GM12878 (cell line): ENCODE measurements around the gene ATN1. TPM values are rescaled to one million over a fixed set of nuclear protein-coding genes. Genes with fewer than 3 reads are reported as not detected.

Experiments
- CBFB ChIP-seq: IDR thresholded peaks from 2 replicates; pipeline ENCODE4 v1.6.1; 2016; ENCODE audit warnings: antibody characterized with exemption, low read depth
- CTCF ChIP-seq, 3 experiments: IDR thresholded peaks in 2 of 3; conservative IDR thresholded peaks in 1 of 3; 2 replicates each; pipeline ENCODE4 v1.5.1; 2011; ENCODE audit warnings: low read depth in 3 of 3, low read length in 3 of 3, mild to moderate bottlenecking in 3 of 3, control low read depth in 2 of 3, moderate library complexity in 2 of 3, inconsistent platforms in 1 of 3, mixed read lengths in 1 of 3; ENCODE audit not compliant: control insufficient read depth in 2 of 3, insufficient read depth in 1 of 3; ENCODE audit errors: extremely low read depth in 1 of 3
- HDAC2 ChIP-seq: fragments of 200-600 bp; sonication (generic); IDR thresholded peaks from 2 replicates; pipeline ENCODE4 v1.6.1; 2017
- JUNB ChIP-seq: IDR thresholded peaks from 2 replicates; pipeline ENCODE4 v1.6.1; 2016; ENCODE audit warnings: antibody characterized with exemption, mild to moderate bottlenecking
- KAT2A ChIP-seq: conservative IDR thresholded peaks from 2 replicates; pipeline ENCODE4 v1.6.1; 2011; ENCODE audit warnings: low read depth, low read length; ENCODE audit not compliant: control insufficient read depth
- KLF5 ChIP-seq: fragments of 450-650 bp; IDR thresholded peaks from 2 replicates; pipeline ENCODE4 v1.6.1; 2014; ENCODE audit warnings: mild to moderate bottlenecking; ENCODE audit not compliant: partially characterized antibody
- NFYB ChIP-seq: IDR thresholded peaks from 2 replicates; pipeline ENCODE4 v1.6.1; 2011; ENCODE audit warnings: low read depth, mild to moderate bottlenecking, low read length, improper control_type of control experiment, moderate library complexity; ENCODE audit not compliant: insufficient read depth
- PKNOX1 ChIP-seq: fragments of 450-650 bp; IDR thresholded peaks from 2 replicates; pipeline ENCODE4 v1.6.1; 2016; ENCODE audit warnings: mild to moderate bottlenecking
- POLR2AphosphoS5 ChIP-seq: IDR thresholded peaks from 2 replicates; pipeline ENCODE4 v1.6.1; 2011; ENCODE audit warnings: mild to moderate bottlenecking, low read length, inconsistent platforms
- SPI1 ChIP-seq: IDR thresholded peaks from 2 replicates; pipeline ENCODE4 v1.6.1; 2011; ENCODE audit warnings: low read depth, mild to moderate bottlenecking, low read length, moderate library complexity, borderline replicate concordance; ENCODE audit not compliant: insufficient read depth
- USF1 ChIP-seq: IDR thresholded peaks from 2 replicates; pipeline ENCODE4 v1.6.1; 2011; ENCODE audit warnings: borderline replicate concordance, low read depth, mild to moderate bottlenecking, moderate library complexity, mixed read lengths, low read length; ENCODE audit not compliant: insufficient read depth; ENCODE audit errors: extremely low read length
- USF2 ChIP-seq: IDR thresholded peaks from 2 replicates; pipeline ENCODE4 v1.6.1; 2011; ENCODE audit warnings: low read depth, low read length, improper control_type of control experiment, borderline replicate concordance
- YY1 ChIP-seq: IDR thresholded peaks from 2 replicates; pipeline ENCODE4 v1.6.1; 2011; ENCODE audit warnings: low read depth, mild to moderate bottlenecking, low read length
- ZBTB33 ChIP-seq: fragments of 450-650 bp; IDR thresholded peaks from 2 replicates; pipeline ENCODE4 v1.6.1; 2017; ENCODE audit warnings: mild to moderate bottlenecking
- ZNF217 ChIP-seq: fragments of 450-650 bp; IDR thresholded peaks from 2 replicates; pipeline ENCODE4 v1.6.1; 2017; ENCODE audit warnings: antibody characterized with exemption, mild to moderate bottlenecking
- ZNF687 ChIP-seq: fragments of 450-650 bp; IDR thresholded peaks from 2 replicates; pipeline ENCODE4 v1.6.1; 2017; ENCODE audit warnings: mild to moderate bottlenecking, moderate library complexity
- ZSCAN29 ChIP-seq: fragments of 450-650 bp; IDR thresholded peaks from 2 replicates; pipeline ENCODE4 v1.6.1; 2017; ENCODE audit warnings: mild to moderate bottlenecking, moderate library complexity
- ZZZ3 ChIP-seq: IDR thresholded peaks from 2 replicates; pipeline ENCODE4 v1.6.1; 2011; ENCODE audit warnings: low read depth; ENCODE audit not compliant: control insufficient read depth, insufficient read length
- polyA plus RNA-seq, 11 experiments: library from polyadenylated mRNA; depleted of rRNA in 4 of 11; unstranded in 6 of 11; stranded (reverse) in 5 of 11; fragments of >200 nt; fragmentation: Nextera tagmentation in 4 of 11; fragmentation: Illumina TruSeq in 1 of 11; extraction: Ambion mirVana in 4 of 11; extraction: Trizol in 1 of 11; gene quantifications; 1 replicate in 1 of 11; 2 replicates in 10 of 11; pipeline versions ENCODE4 v1.2.1 to v1.2.3, GENCODE V29; 2011 to 2016; ENCODE audit warnings: inconsistent platforms in 2 of 11, missing spikeins in 2 of 11, low read depth in 1 of 11
- total RNA-seq, 4 experiments: library from RNA; depleted of rRNA in 3 of 4; stranded (reverse); fragments of >200 nt in 3 of 4; fragmentation: Illumina TruSeq in 1 of 4; extraction: Trizol in 1 of 4; gene quantifications; 2 replicates each; pipeline versions ENCODE4 v1.2.1 to v1.2.3, GENCODE V29; 2013 to 2021

ATN1 gene
- total and polyA plus RNA-seq, 10 of the 15 experiments (the other 5 are each of a cell fraction or from before 2014, with no cell fraction given), result 0.08 to 44.5 (median 5.0) TPM

GRCh38 chr12:6953442-6954315, 25.9 kb downstream of the ATN1 start (continued):
- TF ChIP-seq ZBTB33 (no peak), POLR2AphosphoS5 (peak; percentile 97), CTCF (IDR thresholded peaks at IDR 0.05 in 2 of 3, conservative IDR thresholded peaks at IDR 0.05 in 1 of 3; ENCODE audit: control insufficient read depth in 2 of 3, extremely low read depth in 1 of 3, insufficient read depth in 1 of 3, low read depth in 3 of 3, low read length in 3 of 3) (no peak), ZNF687 (peak; percentile 78), YY1 (no peak; the same call in 1 of the 2 replicates), USF1 (no peak), CBFB (peak; percentile 90), ZNF217 (no peak), JUNB (peak; percentile 29; the same call in 1 of the 2 replicates), NFYB (0 out of 2 replicates have a peak, but pooled peaks have one; percentile 25), SPI1 (peak; percentile 92), USF2 (peak; percentile 84), PKNOX1 (peak; percentile 67), KLF5 (no peak), ZZZ3 (no peak), HDAC2 (no peak), KAT2A (no peak), ZSCAN29 (no peak)
